Gastroesophageal sphincter (tissue), 4 donors: ENCODE measurements around the gene BDNF. TPM values are rescaled to one million over a fixed set of nuclear protein-coding genes. Genes with fewer than 3 reads are reported as not detected.

Source experiments
- ATAC-seq: fragments of 150-250 bp; one replicate; pipeline ENCODE4 v1.9.1; 2016; ENCODE audit warnings: mild to moderate bottlenecking, moderate library complexity
- H3K27ac ChIP-seq, 4 donors: fragments of 200-600 bp; sonication (generic) in 3 of 4; 1 replicate in 3 of 4; 2 replicates in 1 of 4; pipeline ENCODE4 v1.5.1; 2016 to 2019
- H3K27me3 ChIP-seq: fragments of 200-600 bp; sonication (generic); one replicate; pipeline ENCODE4 v1.5.1; 2019
- H3K36me3 ChIP-seq, 2 donors: fragments of 200-600 bp; sonication (generic); one replicate each; pipeline ENCODE4 v1.5.1; 2019; ENCODE audit warnings: control low read depth in 1 of 2
- H3K4me1 ChIP-seq, 3 donors: fragments of 200-600 bp; sonication (generic); 1 replicate in 2 of 3; 2 replicates in 1 of 3; pipeline ENCODE4 v1.5.1; 2016 to 2019; ENCODE audit warnings: control low read depth in 2 of 3
- H3K4me3 ChIP-seq, 2 donors: fragments of 200-600 bp; sonication (generic); one replicate each; pipeline ENCODE4 v1.5.1; 2019; ENCODE audit warnings: mild to moderate bottlenecking in 1 of 2, moderate library complexity in 1 of 2
- H3K9me3 ChIP-seq, 3 donors: fragments of 200-600 bp; sonication (generic); one replicate each; pipeline ENCODE4 v1.5.1; 2017 to 2019; ENCODE audit warnings: control low read depth in 2 of 3
- EP300 ChIP-seq: sonication (generic); formaldehyde crosslinking; IDR thresholded peaks from one replicate; pipeline ENCODE4 v1.6.1; 2017; ENCODE audit warnings: antibody characterized with exemption, mild to moderate bottlenecking
- POLR2A ChIP-seq, 2 donors: fragments of 450-650 bp; IDR thresholded peaks; one replicate each; pipeline ENCODE4 v1.6.1; 2017; ENCODE audit warnings: antibody characterized with exemption in 2 of 2, mild to moderate bottlenecking in 2 of 2, moderate library complexity in 1 of 2
- POLR2AphosphoS5 ChIP-seq: sonication (generic); formaldehyde crosslinking; IDR thresholded peaks from one replicate; pipeline ENCODE4 v1.6.1; 2017; ENCODE audit warnings: antibody characterized with exemption
- WGBS, 2 donors: methylation state at CpG; one replicate each; pipeline ENCODE4 v1.1.5; 2018; ENCODE audit warnings: low coverage in 1 of 2; 5-methylcytosine and 5-hydroxymethylcytosine counted together
- total RNA-seq, 4 donors: library from RNA; depleted of rRNA; stranded (reverse); fragments of >200 nt; gene quantifications; one replicate each; pipeline ENCODE4 v1.1.0, GENCODE V29; 2016
- TF ChIP-seq, protein P1 (sequence below), 4 experiments: fragments of 200-600 bp in 2 of 4; fragments of 450-650 bp in 2 of 4; sonication (generic) in 1 of 4; IDR thresholded peaks; one replicate each; pipeline ENCODE4 v1.5.1; 2017 to 2019; ENCODE audit warnings: antibody characterized with exemption in 4 of 4, mild to moderate bottlenecking in 2 of 4, moderate library complexity in 2 of 4

Gene BDNF
- total RNA-seq, 4 donors from 2014 or later, result 0.31 to 0.62 (median 0.37) TPM; not detected in 1

DNA sequence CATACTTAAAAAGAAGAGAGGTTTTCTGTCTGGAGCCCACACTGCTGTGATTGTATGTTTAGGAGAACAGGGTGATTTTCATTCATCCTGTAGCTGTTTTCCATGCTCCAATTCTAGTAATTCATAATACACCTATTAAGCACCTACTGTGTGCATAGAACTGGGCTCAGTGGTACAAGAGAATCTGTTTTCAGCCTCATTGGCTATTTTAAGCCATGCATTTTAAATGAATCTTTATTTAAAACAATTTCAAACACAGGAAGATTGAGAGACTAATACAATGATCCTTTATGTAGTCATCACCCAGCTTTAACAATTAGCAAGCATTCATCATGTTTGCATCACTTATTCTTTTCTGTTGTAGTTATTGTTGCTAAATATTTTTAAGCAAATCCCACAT, 86.2 kb downstream of the BDNF start:
- ATAC-seq, result no peak
- no peak overlapping the region for H3K27ac ChIP-seq
- TF ChIP-seq POLR2AphosphoS5 (no peak), EP300 (no peak), POLR2A (IDR thresholded peaks at IDR 0.05) (no peak)
- TF ChIP-seq, protein P1, sequence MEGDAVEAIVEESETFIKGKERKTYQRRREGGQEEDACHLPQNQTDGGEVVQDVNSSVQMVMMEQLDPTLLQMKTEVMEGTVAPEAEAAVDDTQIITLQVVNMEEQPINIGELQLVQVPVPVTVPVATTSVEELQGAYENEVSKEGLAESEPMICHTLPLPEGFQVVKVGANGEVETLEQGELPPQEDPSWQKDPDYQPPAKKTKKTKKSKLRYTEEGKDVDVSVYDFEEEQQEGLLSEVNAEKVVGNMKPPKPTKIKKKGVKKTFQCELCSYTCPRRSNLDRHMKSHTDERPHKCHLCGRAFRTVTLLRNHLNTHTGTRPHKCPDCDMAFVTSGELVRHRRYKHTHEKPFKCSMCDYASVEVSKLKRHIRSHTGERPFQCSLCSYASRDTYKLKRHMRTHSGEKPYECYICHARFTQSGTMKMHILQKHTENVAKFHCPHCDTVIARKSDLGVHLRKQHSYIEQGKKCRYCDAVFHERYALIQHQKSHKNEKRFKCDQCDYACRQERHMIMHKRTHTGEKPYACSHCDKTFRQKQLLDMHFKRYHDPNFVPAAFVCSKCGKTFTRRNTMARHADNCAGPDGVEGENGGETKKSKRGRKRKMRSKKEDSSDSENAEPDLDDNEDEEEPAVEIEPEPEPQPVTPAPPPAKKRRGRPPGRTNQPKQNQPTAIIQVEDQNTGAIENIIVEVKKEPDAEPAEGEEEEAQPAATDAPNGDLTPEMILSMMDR (IDR thresholded peaks at IDR 0.05), result no peak
- H3K9me3 ChIP-seq, result no peaks in the 10 kb centered on the region
- no peaks in the 10 kb centered on the region for H3K4me1 ChIP-seq
- H3K27me3 ChIP-seq, result no peaks in the 10 kb centered on the region
- H3K4me3 ChIP-seq, result no peak overlapping the region
- no peaks in the 10 kb centered on the region for H3K36me3 ChIP-seq

DNA sequence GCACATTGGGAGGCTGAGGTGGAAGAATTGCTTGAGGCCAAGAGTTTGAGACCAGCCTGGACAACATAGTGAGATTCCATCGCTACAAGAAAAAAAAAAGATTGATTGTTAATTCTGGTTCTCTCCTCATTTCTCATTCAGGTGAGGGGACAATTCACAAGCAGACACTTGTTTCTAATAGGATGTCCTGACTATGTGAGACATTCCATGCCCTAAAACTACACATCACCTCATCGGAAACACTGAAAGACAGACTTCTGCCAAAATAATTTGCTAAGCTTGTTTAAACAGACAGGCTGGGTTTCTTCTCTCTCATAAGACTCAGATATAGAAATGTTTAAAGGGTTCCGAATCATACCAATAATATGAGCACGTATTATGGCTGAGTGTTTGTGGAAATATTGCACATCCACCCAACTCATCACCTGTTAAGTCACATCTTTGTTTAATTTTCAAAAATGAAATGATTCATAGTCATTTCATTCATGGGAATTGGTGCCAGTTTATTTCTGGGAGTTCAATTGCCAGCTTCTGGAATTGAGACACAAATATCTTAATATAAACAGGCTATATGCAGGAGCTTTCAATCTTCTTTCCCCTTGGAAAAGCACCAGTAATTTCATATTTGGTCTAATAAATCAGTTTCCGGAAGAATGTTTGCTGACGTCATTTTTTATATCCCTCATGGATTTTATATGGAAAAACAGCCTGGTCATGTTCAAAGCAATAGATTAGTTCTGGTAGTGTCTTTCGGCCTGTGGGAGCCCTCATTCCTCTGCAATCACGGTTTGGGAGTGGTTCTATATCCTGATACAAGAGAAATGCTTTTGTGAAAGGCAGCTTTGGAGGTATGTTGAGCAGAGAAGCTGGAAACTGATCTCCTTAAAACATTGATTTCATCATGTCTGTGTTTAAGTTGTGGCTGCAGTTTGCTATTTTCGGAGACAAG, 87.0 kb downstream of the BDNF start:
- 56 to 62% methylated on average over 5 to 8 of the region's 9 CpGs for WGBS, 2 donors
- Histone ChIP-seq H3K9me3 (no peaks in the 10 kb centered on the region), H3K4me1 (no peaks in the 10 kb centered on the region), H3K4me3 (no peak overlapping the region), H3K27me3 (no peaks in the 10 kb centered on the region), H3K27ac (no peak overlapping the region), H3K36me3 (no peaks in the 10 kb centered on the region)
- TF ChIP-seq POLR2AphosphoS5, result no peak
- TF ChIP-seq, protein P1 (IDR thresholded peaks at IDR 0.05), result no peak
- ATAC-seq, result no peak

DNA sequence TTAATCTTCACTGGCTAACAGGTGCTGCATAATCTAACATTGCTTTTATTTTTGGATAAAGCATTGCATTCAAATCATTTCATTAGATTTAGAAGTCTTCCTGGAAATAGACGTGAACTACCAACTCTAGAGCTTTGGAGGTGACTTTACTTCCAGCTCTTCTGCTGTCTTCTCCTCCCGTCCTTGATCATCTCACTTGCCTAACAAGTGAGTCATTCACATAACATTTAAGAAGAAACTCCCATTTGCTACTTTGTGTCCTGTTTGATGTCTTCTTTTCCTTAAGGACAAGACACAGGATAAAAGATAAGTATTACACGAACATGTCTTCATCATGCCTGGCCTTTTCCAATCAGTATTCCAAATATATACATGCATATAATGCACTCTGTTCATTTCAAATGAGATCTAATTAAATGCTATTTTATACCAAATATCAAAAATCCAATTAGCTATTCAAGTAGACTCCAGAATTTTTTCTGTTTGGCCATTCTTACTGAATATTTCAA, 88.3 kb downstream of the BDNF start:
- Histone ChIP-seq H3K4me1 (no peaks in the 10 kb centered on the region), H3K4me3 (no peak overlapping the region), H3K27ac (no peak overlapping the region), H3K9me3 (no peaks in the 10 kb centered on the region), H3K27me3 (no peaks in the 10 kb centered on the region), H3K36me3 (no peaks in the 10 kb centered on the region)
- no peak for ATAC-seq
- TF ChIP-seq POLR2A (IDR thresholded peaks at IDR 0.05), result no peak
- TF ChIP-seq, protein P1 (IDR thresholded peaks at IDR 0.05), result no peak
- TF ChIP-seq POLR2AphosphoS5, result no peak
- TF ChIP-seq EP300, result no peak
- 86 to 89% methylated on average over 3 of the region's 3 CpGs for WGBS, 2 donors

DNA sequence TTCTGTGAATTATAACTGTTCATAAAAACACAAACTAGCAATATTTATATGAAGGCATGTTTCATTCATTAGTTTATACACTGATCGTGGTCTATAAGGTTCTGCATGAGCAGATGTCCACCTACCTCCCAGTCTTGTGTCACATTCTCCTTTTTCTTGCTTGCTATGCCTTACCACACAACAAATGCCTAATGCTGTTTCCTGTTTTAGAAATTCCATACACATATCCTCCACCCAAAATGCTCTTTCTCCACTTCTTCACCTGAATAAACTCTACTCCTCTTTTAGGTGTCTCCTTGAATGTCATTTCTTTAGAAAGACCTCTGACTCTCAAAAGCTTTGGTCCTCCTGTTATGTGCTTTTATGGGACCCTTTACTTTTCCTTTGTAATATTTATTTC, 88.9 kb downstream of the BDNF start:
- H3K9me3 ChIP-seq, result no peaks in the 10 kb centered on the region
- no peaks in the 10 kb centered on the region for H3K27me3 ChIP-seq
- no peak overlapping the region for H3K4me3 ChIP-seq
- WGBS, 2 donors, result 90 to 100% methylated on average over 1 of the region's 1 CpG
- no peak overlapping the region for H3K27ac ChIP-seq
- ATAC-seq, result no peak
- no peaks in the 10 kb centered on the region for H3K36me3 ChIP-seq
- H3K4me1 ChIP-seq, result no peaks in the 10 kb centered on the region
- no peak for TF ChIP-seq POLR2AphosphoS5
- no peak for TF ChIP-seq EP300
- TF ChIP-seq POLR2A (IDR thresholded peaks at IDR 0.05), result no peak
- TF ChIP-seq, protein P1 (IDR thresholded peaks at IDR 0.05), result no peak

GRCh38 chr11:27610946-27611345, 89.3 kb downstream of the BDNF start:
- Histone ChIP-seq H3K36me3 (no peaks in the 10 kb centered on the region), H3K27me3 (no peaks in the 10 kb centered on the region), H3K4me3 (no peak overlapping the region), H3K27ac (no peak overlapping the region), H3K4me1 (no peaks in the 10 kb centered on the region), H3K9me3 (no peaks in the 10 kb centered on the region)
- TF ChIP-seq, protein P1 (IDR thresholded peaks at IDR 0.05), result no peak
- TF ChIP-seq POLR2AphosphoS5 (no peak), EP300 (no peak), POLR2A (IDR thresholded peaks at IDR 0.05) (no peak)
- ATAC-seq, result no peak
